H1 (cell line): ENCODE data around the gene HK1. TPM values are rescaled to one million over a fixed set of nuclear protein-coding genes. Genes with fewer than 3 reads are reported as not detected.

ENCODE experiments used
- CTCF ChIA-PET: fragments of 300-600 bp; sonication (Branson Sonifier 250); formaldehyde crosslinking; loops from one replicate; lab custom pipeline; 2021; ENCODE audit not compliant: partially characterized antibody; lab: Charles Lee
- POLR2A ChIA-PET: fragments of 300-600 bp; sonication (Branson Sonifier 250); formaldehyde crosslinking; loops from one replicate; lab custom pipeline; 2021; ENCODE audit warnings: inconsistent platforms; ENCODE audit not compliant: partially characterized antibody; lab: Charles Lee
- DNase-seq, 2 experiments: peaks; one replicate each; pipeline versions ENCODE4 v3.0.0 to v3.0.0-alpha.2; 2010 to 2022; ENCODE audit warnings: low spot score in 2 of 2, low read depth in 1 of 2, mixed read lengths in 1 of 2
- FAIRE-seq: peaks from 2 replicates; lab custom pipeline; 2011; peaks lifted over from hg19 to GRCh38; lab: Jason Lieb, UNC
- H2AFZ ChIP-seq: 2 replicates; pipeline ENCODE4 v1.8.1; 2012; ENCODE audit warnings: low read length, inconsistent platforms
- H2AK5ac ChIP-seq: 2 replicates; pipeline ENCODE4 v1.6.1; 2013; ENCODE audit warnings: low read depth, low read length
- H2BK120ac ChIP-seq: replicated peaks from 2 replicates; pipeline ENCODE3; 2013; ENCODE audit warnings: low read depth, low read length, inconsistent platforms
- H2BK12ac ChIP-seq: 2 replicates; pipeline ENCODE4 v1.6.1; 2013; ENCODE audit warnings: low read depth, low read length
- H2BK15ac ChIP-seq: 2 replicates; pipeline ENCODE4 v1.6.1; 2013; ENCODE audit warnings: low read length
- H2BK20ac ChIP-seq: 2 replicates; pipeline ENCODE4 v1.6.1; 2013; ENCODE audit warnings: low read length
- H2BK5ac ChIP-seq: 2 replicates; pipeline ENCODE4 v1.6.1; 2013; ENCODE audit warnings: low read depth, low read length
- H3K14ac ChIP-seq: 2 replicates; pipeline ENCODE4 v1.6.1; 2013; ENCODE audit warnings: inconsistent platforms; ENCODE audit not compliant: insufficient read length
- H3K18ac ChIP-seq: 2 replicates; pipeline ENCODE4 v1.6.1; 2013; ENCODE audit warnings: low read length; ENCODE audit errors: extremely low read depth
- H3K23ac ChIP-seq: 2 replicates; pipeline ENCODE4 v1.6.1; 2013; ENCODE audit warnings: inconsistent platforms; ENCODE audit not compliant: insufficient read length
- H3K23me2 ChIP-seq: 2 replicates; pipeline ENCODE4 v1.6.1; 2013; ENCODE audit warnings: low read depth, low read length
- H3K27ac ChIP-seq: 2 replicates; pipeline ENCODE4 v1.6.1; 2011; ENCODE audit warnings: low read depth, low read length, inconsistent platforms
- H3K27me3 ChIP-seq, 4 experiments: replicated peaks in 1 of 4; 1 replicate in 1 of 4; 2 replicates in 3 of 4; pipeline versions ENCODE4 v1.6.1 to v1.8.1; 2011 to 2013; ENCODE audit warnings: low read length in 3 of 4, mild to moderate bottlenecking in 3 of 4, inconsistent platforms in 2 of 4, mixed read lengths in 2 of 4, moderate library complexity in 1 of 4; ENCODE audit not compliant: control insufficient read depth in 3 of 4, insufficient read depth in 3 of 4; ENCODE audit errors: extremely low read depth in 1 of 4
- H3K36me3 ChIP-seq, 4 experiments: 2 replicates each; pipeline versions ENCODE4 v1.6.1 to v1.8.1; 2011 to 2013; ENCODE audit warnings: mild to moderate bottlenecking in 4 of 4, low read length in 3 of 4, moderate library complexity in 2 of 4, control low read depth in 1 of 4, inconsistent platforms in 1 of 4; ENCODE audit not compliant: insufficient read depth in 4 of 4, control insufficient read depth in 2 of 4
- H3K4ac ChIP-seq: replicated peaks from 2 replicates; pipeline ENCODE3; 2013; ENCODE audit warnings: low read length, low read depth, mixed read lengths, inconsistent platforms; ENCODE audit not compliant: insufficient read length
- H3K4me1 ChIP-seq, 4 experiments: replicated peaks in 1 of 4; 1 replicate in 1 of 4; 2 replicates in 3 of 4; pipeline versions ENCODE4 v1.6.1 to v1.8.1; 2011 to 2013; ENCODE audit warnings: low read length in 3 of 4, inconsistent platforms in 2 of 4, mixed read lengths in 1 of 4; ENCODE audit not compliant: insufficient read depth in 4 of 4, control insufficient read depth in 3 of 4
- H3K4me2 ChIP-seq, 2 experiments: 2 replicates each; pipeline versions ENCODE4 v1.6.1 to v1.8.1; 2011 to 2013; ENCODE audit warnings: low read depth in 2 of 2, low read length in 2 of 2, control low read depth in 1 of 2, inconsistent platforms in 1 of 2, mild to moderate bottlenecking in 1 of 2; ENCODE audit not compliant: insufficient read depth in 1 of 2
- H3K4me3 ChIP-seq, 4 experiments: fragments of 200-600, 300-600 bp in 1 of 4; sonication (generic), shearing (Covaris generic), sonication (Bioruptor Twin) in 1 of 4; 2 replicates each; pipeline versions ENCODE4 v1.5.1 to v1.8.1; 2011 to 2016; ENCODE audit warnings: low read length in 4 of 4, low read depth in 3 of 4, control low read depth in 2 of 4, inconsistent platforms in 2 of 4, mild to moderate bottlenecking in 2 of 4, mixed read lengths in 1 of 4, moderate library complexity in 1 of 4; ENCODE audit not compliant: insufficient read depth in 2 of 4; ENCODE audit errors: extremely low read depth in 1 of 4
- H3K56ac ChIP-seq: replicated peaks from 2 replicates; pipeline ENCODE3; 2013; ENCODE audit warnings: low read depth, mild to moderate bottlenecking, mixed read lengths, low read length, inconsistent platforms; ENCODE audit not compliant: insufficient read length
- H3K79me1 ChIP-seq: 2 replicates; pipeline ENCODE4 v1.6.1; 2013; ENCODE audit warnings: low read depth, low read length, control low read depth
- H3K79me2 ChIP-seq, 2 experiments: 2 replicates each; pipeline versions ENCODE4 v1.6.1 to v1.8.1; 2012 to 2013; ENCODE audit warnings: low read length in 2 of 2, mild to moderate bottlenecking in 2 of 2, inconsistent platforms in 1 of 2; ENCODE audit not compliant: insufficient read depth in 2 of 2, control insufficient read depth in 1 of 2
- H3K9ac ChIP-seq, 4 experiments: replicated peaks in 1 of 4; 1 replicate in 1 of 4; 2 replicates in 3 of 4; pipeline versions ENCODE4 v1.6.1 to v1.8.1; 2011 to 2013; ENCODE audit warnings: low read depth in 3 of 4, low read length in 3 of 4, control low read depth in 2 of 4, mild to moderate bottlenecking in 2 of 4, moderate library complexity in 2 of 4, inconsistent platforms in 1 of 4; ENCODE audit errors: extremely low read depth in 1 of 4
- H3K9me3 ChIP-seq, 2 experiments: 2 replicates each; pipeline versions ENCODE4 v1.6.1 to v1.8.1; 2012 to 2013; ENCODE audit warnings: mild to moderate bottlenecking in 2 of 2, moderate library complexity in 2 of 2, control low read depth in 1 of 2, inconsistent platforms in 1 of 2, low read depth in 1 of 2, low read length in 1 of 2, mixed read lengths in 1 of 2; ENCODE audit not compliant: insufficient read depth in 2 of 2
- H4K20me1 ChIP-seq, 2 experiments: replicated peaks in 1 of 2; 2 replicates each; pipeline versions ENCODE3 to v1.8.1; 2011 to 2013; ENCODE audit warnings: inconsistent platforms in 2 of 2, low read length in 2 of 2, mild to moderate bottlenecking in 1 of 2; ENCODE audit not compliant: insufficient read depth in 2 of 2, control insufficient read depth in 1 of 2
- H4K5ac ChIP-seq: 2 replicates; pipeline ENCODE4 v1.6.1; 2013; ENCODE audit warnings: low read length, low read depth, mixed read lengths, inconsistent platforms; ENCODE audit not compliant: insufficient read length
- H4K8ac ChIP-seq: 2 replicates; pipeline ENCODE4 v1.8.0; 2013; ENCODE audit warnings: mild to moderate bottlenecking, moderate library complexity, low read length, inconsistent platforms; ENCODE audit not compliant: insufficient read depth; ENCODE audit errors: extremely low read depth
- H4K91ac ChIP-seq: replicated peaks from 2 replicates; pipeline ENCODE3; 2013; ENCODE audit warnings: low read length, mixed read lengths, inconsistent platforms; ENCODE audit not compliant: insufficient read length
- BRCA1 ChIP-seq: IDR thresholded peaks from 2 replicates; pipeline ENCODE4 v1.6.1; 2012; ENCODE audit warnings: low read depth, low read length, improper control_type of control experiment
- CHD2 ChIP-seq: IDR thresholded peaks from 2 replicates; pipeline ENCODE4 v1.6.1; 2012; ENCODE audit warnings: low read length, improper control_type of control experiment
- CTCF ChIP-seq, 3 experiments: IDR thresholded peaks; 1 replicate in 2 of 3; 2 replicates in 1 of 3; pipeline versions ENCODE4 v1.5.1 to v1.6.1; 2011; ENCODE audit warnings: low read length in 3 of 3, mild to moderate bottlenecking in 3 of 3, inconsistent platforms in 2 of 3, low read depth in 1 of 3, moderate library complexity in 1 of 3; ENCODE audit not compliant: insufficient read depth in 1 of 3; ENCODE audit errors: control extremely low read depth in 1 of 3
- GTF2F1 ChIP-seq: IDR thresholded peaks from 2 replicates; pipeline ENCODE4 v1.6.1; 2012; ENCODE audit warnings: low read depth, low read length, improper control_type of control experiment, borderline replicate concordance
- JUN ChIP-seq: IDR thresholded peaks from 2 replicates; pipeline ENCODE4 v1.6.1; 2011; ENCODE audit warnings: low read depth, mild to moderate bottlenecking, improper control_type of control experiment, low read length
- KDM4A ChIP-seq: IDR thresholded peaks from one replicate; pipeline ENCODE4 v1.7.1; 2012; ENCODE audit warnings: low read depth, mild to moderate bottlenecking, moderate library complexity, low read length, inconsistent platforms; ENCODE audit not compliant: severe bottlenecking
- RXRA ChIP-seq: IDR thresholded peaks from 2 replicates; pipeline ENCODE4 v1.6.1; 2011; ENCODE audit warnings: low read depth, mild to moderate bottlenecking, low read length, moderate library complexity; ENCODE audit not compliant: insufficient read depth
- TAF7 ChIP-seq: optimal IDR thresholded peaks from 2 replicates; pipeline ENCODE3; 2011; ENCODE audit warnings: low read depth, mild to moderate bottlenecking, inconsistent platforms, low read length, moderate library complexity, borderline replicate concordance
- WGBS, 2 experiments: shearing (Covaris generic) in 1 of 2; methylation state at CpG; one replicate each; pipeline versions ENCODE4 v1.1.6 to v1.1.7; 2013 to 2015; ENCODE audit warnings: low lambda C conversion rate in 2 of 2, mixed read lengths in 2 of 2, inconsistent platforms in 1 of 2, low coverage in 1 of 2, missing lambda C conversion rate in 1 of 2; ENCODE audit not compliant: insufficient replicate concordance in 2 of 2, insufficient coverage in 1 of 2, insufficient read length in 1 of 2; ENCODE audit errors: extremely low coverage in 1 of 2, missing lambda C conversion rate in 1 of 2; 5-methylcytosine and 5-hydroxymethylcytosine counted together
- polyA plus RNA-seq, 7 experiments: library from polyadenylated mRNA; depleted of rRNA in 3 of 7; stranded (reverse) in 5 of 7; unstranded in 2 of 7; fragments of >200 nt in 5 of 7; fragments of 200-250 nt in 2 of 7; gene quantifications; 1 replicate in 5 of 7; 2 replicates in 1 of 7; 4 replicates in 1 of 7; pipeline versions ENCODE4 v1.2.1 to v1.2.3, GENCODE V29; 2011 to 2013; ENCODE audit warnings: missing spikeins in 2 of 7, mixed read lengths in 2 of 7
- total RNA-seq: library from RNA; stranded (reverse); fragmentation: NEBNext Ultra II Directional; extraction: Animal tissue kit (Norgen Biotek cat#: 25700); gene quantifications from 2 replicates; pipeline ENCODE4 v1.2.1, GENCODE V29; 2021
- TF ChIP-seq, protein P1 (sequence below): IDR thresholded peaks from 2 replicates; pipeline ENCODE4 v1.6.1; 2012; ENCODE audit warnings: inconsistent platforms

The HK1 gene
- total and polyA plus RNA-seq, 2 of the 8 experiments (the other 6 are each of a cell fraction or from before 2014, with no cell fraction given) = 55.8 to 247 TPM

DNA sequence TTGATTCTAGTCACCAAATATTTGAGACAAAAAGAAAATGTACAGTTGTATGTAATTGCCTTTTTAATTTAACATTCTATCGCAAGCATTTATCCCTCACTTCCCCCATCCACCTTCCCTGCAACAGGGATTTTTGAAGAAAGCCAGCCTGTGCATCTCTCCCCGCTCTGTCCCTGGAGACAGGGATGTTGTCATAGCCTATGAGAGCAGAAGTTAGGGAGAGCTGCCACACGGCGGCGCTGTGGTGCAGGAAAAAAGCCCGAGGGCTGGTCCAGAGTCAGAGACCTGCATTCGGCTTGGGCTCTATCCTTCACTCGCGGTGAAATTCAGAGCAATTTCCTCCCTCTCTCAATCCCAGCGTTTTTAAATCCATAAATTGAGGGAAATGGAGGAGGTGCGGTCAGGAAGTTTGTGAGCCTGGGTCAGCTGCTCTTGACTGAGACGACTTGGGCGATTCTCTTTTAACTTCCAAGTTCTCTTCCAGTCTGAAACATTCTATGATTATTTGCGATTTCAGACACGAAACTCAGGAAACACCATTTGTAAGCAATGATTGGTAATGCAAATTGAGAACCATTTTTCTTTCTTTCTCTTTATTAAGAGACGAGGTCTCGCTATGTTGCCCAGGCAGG is 40.7 kb upstream of the HK1 start:
- Histone ChIP-seq H3K23ac (no peak overlapping the region), H3K4me2 (no peak overlapping the region)
- TF ChIP-seq JUN = no peak
- TF ChIP-seq CHD2 = no peak
- TF ChIP-seq BRCA1 = peak; percentile 4; the same call in 1 of the 2 replicates
- TF ChIP-seq, protein P1, sequence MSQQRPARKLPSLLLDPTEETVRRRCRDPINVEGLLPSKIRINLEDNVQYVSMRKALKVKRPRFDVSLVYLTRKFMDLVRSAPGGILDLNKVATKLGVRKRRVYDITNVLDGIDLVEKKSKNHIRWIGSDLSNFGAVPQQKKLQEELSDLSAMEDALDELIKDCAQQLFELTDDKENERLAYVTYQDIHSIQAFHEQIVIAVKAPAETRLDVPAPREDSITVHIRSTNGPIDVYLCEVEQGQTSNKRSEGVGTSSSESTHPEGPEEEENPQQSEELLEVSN = no peak
- TF ChIP-seq GTF2F1 = no peak
- no peak for TF ChIP-seq RXRA
- TF ChIP-seq CTCF (IDR thresholded peaks at IDR 0.05; ENCODE audit: control extremely low read depth in 1 of 3, insufficient read depth in 1 of 3, low read depth in 1 of 3, low read length in 3 of 3) = peak; percentile 86 to 97 (median 94)
- no peak for TF ChIP-seq KDM4A
- no peak for TF ChIP-seq TAF7

More for the DNA sequence above, 40.7 kb upstream of the HK1 start:
- H3K23me2 ChIP-seq = no peaks in the 10 kb centered on the region
- no peak overlapping the region for H4K91ac ChIP-seq
- ChIA-PET CTCF (interaction anchor here (0.6 to 8.1 kb wide), 14 partner anchors 8 to 168 kb away, joined by 3 to 66 read pairs (median 6); partner anchors contain the start of gene HK1), POLR2A (no interaction called here)
- no peaks in the 10 kb centered on the region for H3K79me1 ChIP-seq
- H3K4ac ChIP-seq = no peak overlapping the region
- no peak overlapping the region for H2BK120ac ChIP-seq
- FAIRE-seq = peak; percentile 95
- peaks cover 0 to 7% (median under 1%) of the 10 kb centered on the region in 4 experiments; a peak in 4 of 7 replicates for H3K4me1 ChIP-seq
- H2BK5ac ChIP-seq = no peak overlapping the region
- no peak overlapping the region for H2BK15ac ChIP-seq
- no peak overlapping the region for H3K4me3 ChIP-seq
- no peaks in the 10 kb centered on the region for H3K27me3 ChIP-seq
- H4K5ac ChIP-seq = no peak overlapping the region
- H3K14ac ChIP-seq = no peak overlapping the region
- no peak overlapping the region for H3K18ac ChIP-seq
- H2BK12ac ChIP-seq = no peak overlapping the region
- H2BK20ac ChIP-seq = no peak overlapping the region; the same call in 1 of the 2 replicates
- 0 out of 2 replicates have a peak overlapping the region, but pooled peaks have one; percentile 62 for H2AFZ ChIP-seq
- no peaks in the 10 kb centered on the region for H3K79me2 ChIP-seq
- peak; percentile 71 to 98 for DNase-seq
- no peaks in the 10 kb centered on the region for H4K20me1 ChIP-seq
- no peak overlapping the region for H3K27ac ChIP-seq
- no peaks in the 10 kb centered on the region for H3K9me3 ChIP-seq
- H3K9ac ChIP-seq = no peak overlapping the region
- WGBS, 2 experiments = 25% methylated on average over 17 of the region's 17 CpGs; no CpG with 5 or more reads in 1 of the 2 experiments
- no peaks in the 10 kb centered on the region for H3K36me3 ChIP-seq
- no peak overlapping the region for H2AK5ac ChIP-seq
- H3K56ac ChIP-seq = no peak overlapping the region
- H4K8ac ChIP-seq = no peak overlapping the region; the same call in 1 of the 2 replicates
